Neutrophil (primary cell): ENCODE measurements around the gene PTDSS2.

Experiments used
- H3K27ac ChIP-seq: fragments of 200-600 bp; sonication (generic); 2 replicates; pipeline ENCODE4 v1.5.1; 2016; ENCODE audit warnings: mild to moderate bottlenecking, moderate library complexity
- H3K27me3 ChIP-seq: fragments of 200-600 bp; sonication (generic); 2 replicates; pipeline ENCODE4 v1.6.0; 2016; ENCODE audit warnings: mild to moderate bottlenecking
- H3K36me3 ChIP-seq: fragments of 200-600 bp; sonication (generic); 2 replicates; pipeline ENCODE4 v1.5.1; 2017
- H3K4me1 ChIP-seq, 2 experiments: fragments of 200-600 bp in 1 of 2; sonication (generic) in 1 of 2; 1 replicate in 1 of 2; 2 replicates in 1 of 2; pipeline versions ENCODE4 v1.5.1 to v1.6.1; 2013 to 2016; ENCODE audit warnings: low read depth in 1 of 2, low read length in 1 of 2, mild to moderate bottlenecking in 1 of 2, moderate library complexity in 1 of 2; ENCODE audit not compliant: control insufficient read depth in 1 of 2, insufficient read depth in 1 of 2
- H3K4me3 ChIP-seq, 2 experiments: fragments of 200-600 bp in 1 of 2; sonication (generic) in 1 of 2; 1 replicate in 1 of 2; 2 replicates in 1 of 2; pipeline ENCODE4 v1.5.1; 2013 to 2016; ENCODE audit warnings: low read depth in 1 of 2, low read length in 1 of 2, mild to moderate bottlenecking in 1 of 2, moderate library complexity in 1 of 2
- H3K9me3 ChIP-seq: fragments of 200-600 bp; sonication (generic); 2 replicates; pipeline ENCODE4 v1.5.1; 2016
- TF ChIP-seq, protein P1 (sequence below): fragments of 200-600 bp; sonication (generic); IDR thresholded peaks from 2 replicates; pipeline ENCODE4 v1.5.1; 2016; ENCODE audit warnings: antibody characterized with exemption

PTDSS2 gene

DNA sequence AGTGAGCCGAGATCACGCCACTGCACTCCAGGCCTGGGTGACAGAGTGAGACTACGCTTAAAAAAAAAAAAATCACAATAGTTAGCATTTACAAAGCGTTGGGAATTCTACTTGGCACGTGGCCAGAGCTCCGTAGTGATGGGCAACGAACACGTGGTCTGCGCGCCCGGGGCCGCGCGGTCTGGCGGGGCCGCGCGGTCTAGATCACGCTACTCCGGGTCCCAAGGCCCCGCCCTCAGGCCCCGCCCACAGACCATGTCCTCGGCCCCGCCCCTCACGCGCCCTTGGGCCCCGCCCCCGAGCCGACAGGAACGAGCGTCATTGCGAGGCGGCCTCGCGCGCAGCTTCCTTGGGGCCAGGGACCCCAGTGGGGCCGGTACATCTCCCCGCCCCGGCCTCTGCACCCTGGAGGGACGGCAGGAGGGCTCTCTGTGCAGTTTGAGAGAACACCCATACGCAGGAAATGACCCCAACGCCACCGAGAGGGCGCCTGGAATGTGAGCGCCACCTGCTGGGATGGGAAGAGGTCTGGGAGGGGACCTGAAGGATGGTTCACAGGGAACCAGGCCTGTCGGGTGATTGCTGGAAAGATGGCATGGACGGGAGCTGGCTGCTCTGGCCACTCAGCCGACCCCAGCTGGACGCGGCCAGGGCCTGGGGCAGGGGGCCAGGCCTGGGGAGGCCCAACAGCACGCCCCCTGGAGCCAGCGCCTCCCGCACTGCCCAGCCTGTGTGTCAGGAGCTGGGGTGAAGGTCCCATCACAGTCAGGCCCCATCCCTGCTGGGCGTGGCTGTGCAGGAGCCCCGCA is 2.0 kb upstream of the PTDSS2 start:
- Histone ChIP-seq H3K9me3 (no peaks in the 10 kb centered on the region), H3K27ac (peak overlapping the region; percentile 90), H3K4me1 (peaks cover 28 to 34% of the 10 kb centered on the region in 2 experiments), H3K27me3 (peaks cover 52% of the 10 kb centered on the region), H3K36me3 (peaks cover 3% of the 10 kb centered on the region), H3K4me3 (peak overlapping the region; percentile 70 to 91)
- TF ChIP-seq, protein P1, sequence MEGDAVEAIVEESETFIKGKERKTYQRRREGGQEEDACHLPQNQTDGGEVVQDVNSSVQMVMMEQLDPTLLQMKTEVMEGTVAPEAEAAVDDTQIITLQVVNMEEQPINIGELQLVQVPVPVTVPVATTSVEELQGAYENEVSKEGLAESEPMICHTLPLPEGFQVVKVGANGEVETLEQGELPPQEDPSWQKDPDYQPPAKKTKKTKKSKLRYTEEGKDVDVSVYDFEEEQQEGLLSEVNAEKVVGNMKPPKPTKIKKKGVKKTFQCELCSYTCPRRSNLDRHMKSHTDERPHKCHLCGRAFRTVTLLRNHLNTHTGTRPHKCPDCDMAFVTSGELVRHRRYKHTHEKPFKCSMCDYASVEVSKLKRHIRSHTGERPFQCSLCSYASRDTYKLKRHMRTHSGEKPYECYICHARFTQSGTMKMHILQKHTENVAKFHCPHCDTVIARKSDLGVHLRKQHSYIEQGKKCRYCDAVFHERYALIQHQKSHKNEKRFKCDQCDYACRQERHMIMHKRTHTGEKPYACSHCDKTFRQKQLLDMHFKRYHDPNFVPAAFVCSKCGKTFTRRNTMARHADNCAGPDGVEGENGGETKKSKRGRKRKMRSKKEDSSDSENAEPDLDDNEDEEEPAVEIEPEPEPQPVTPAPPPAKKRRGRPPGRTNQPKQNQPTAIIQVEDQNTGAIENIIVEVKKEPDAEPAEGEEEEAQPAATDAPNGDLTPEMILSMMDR: peak; percentile 76

DNA sequence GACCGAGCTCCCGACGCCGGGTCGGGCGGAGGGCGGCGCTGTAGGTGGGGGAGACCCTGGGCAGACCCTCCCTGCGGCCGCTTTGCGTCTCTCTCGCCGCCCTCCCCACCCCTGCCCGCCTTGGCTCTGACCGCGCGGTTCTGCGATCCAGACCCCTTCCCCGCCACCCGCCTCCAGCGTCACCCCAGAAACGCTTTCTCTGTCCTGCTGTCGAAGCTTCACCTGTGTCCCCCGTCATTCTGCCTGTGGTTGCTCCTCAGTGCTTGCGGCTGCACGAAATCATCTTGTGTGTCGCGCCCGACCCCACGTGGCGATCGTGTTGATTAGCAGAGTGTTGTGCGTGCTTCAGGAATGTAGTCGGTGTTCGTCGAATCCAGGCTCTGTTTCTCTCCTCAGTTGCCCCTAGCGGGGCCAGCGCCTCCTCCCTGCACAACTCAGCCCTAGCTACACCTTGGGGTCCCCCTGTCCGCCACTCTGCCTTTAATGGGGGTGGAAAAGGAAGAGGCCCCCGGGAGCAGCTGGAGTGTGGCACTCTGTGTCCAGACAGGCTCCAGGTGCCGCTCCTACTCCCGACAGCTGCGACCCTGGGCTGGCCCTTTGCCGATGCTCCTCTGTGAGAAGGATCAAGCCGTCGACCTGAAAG is 851 bp downstream of the PTDSS2 start:
- peaks cover 28 to 34% of the 10 kb centered on the region in 2 experiments for H3K4me1 ChIP-seq
- TF ChIP-seq, protein P1: no peak
- no peaks in the 10 kb centered on the region for H3K9me3 ChIP-seq
- no peak overlapping the region for H3K27ac ChIP-seq
- H3K27me3 ChIP-seq: peaks cover 25% of the 10 kb centered on the region
- H3K4me3 ChIP-seq: peak overlapping the region; percentile 93 to 97
- peaks cover 15% of the 10 kb centered on the region for H3K36me3 ChIP-seq

DNA sequence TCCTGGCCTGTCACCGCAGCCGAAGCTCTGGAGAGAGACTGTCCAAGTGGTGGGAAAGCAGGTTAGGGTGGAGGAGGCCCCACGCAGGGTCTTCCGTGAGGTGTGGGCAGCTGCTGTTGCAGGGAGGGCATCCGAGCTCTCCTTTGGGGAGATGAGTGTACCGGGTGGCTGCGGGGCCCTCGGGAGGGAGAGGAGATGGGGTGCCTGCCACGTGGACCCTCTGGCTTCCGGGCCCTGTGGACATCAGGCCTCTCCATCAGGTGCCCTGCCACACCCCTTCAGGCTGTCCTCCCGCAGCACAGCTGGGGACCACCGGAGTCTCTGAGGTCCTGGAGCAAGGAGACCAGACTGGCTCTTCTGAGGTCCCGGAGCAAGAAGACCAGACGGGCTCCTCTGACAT is 1.7 kb downstream of the PTDSS2 start:
- no peak overlapping the region for H3K27ac ChIP-seq
- no peak overlapping the region for H3K4me3 ChIP-seq
- peaks cover 17% of the 10 kb centered on the region for H3K27me3 ChIP-seq
- peaks cover 15% of the 10 kb centered on the region for H3K36me3 ChIP-seq
- H3K9me3 ChIP-seq: no peaks in the 10 kb centered on the region
- TF ChIP-seq, protein P1: no peak
- peaks cover 28 to 34% of the 10 kb centered on the region in 2 experiments for H3K4me1 ChIP-seq

DNA sequence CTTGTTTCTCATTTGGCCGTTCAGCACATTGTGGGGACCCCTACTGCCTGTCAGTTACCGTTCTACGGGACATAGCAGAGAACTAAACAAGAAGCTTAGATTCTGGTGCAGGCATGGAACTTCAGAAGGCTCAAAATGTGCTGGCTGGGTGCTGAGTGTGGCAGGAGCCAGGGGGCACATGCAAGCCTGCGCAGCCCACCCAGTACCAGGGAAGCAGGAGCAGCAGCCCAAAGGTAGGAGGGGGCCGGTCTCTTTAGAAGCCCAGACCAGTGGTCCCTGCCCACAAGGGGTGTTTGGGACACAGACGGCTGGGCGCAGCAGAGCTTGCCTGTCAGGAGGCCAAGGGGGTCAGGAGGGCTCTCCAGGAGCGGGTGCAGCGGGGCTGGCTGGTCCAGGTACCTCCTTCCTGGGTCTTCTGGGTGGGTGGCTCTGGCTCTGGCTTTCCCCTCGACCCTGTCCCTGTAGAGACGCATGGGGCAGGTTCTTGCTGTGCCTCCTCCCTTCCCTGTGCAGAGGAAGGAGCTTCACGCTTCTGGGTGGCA is 2.2 kb downstream of the PTDSS2 start:
- Histone ChIP-seq H3K4me3 (no peak overlapping the region), H3K27me3 (peaks cover 13% of the 10 kb centered on the region), H3K36me3 (peaks cover 15% of the 10 kb centered on the region), H3K9me3 (no peaks in the 10 kb centered on the region), H3K27ac (no peak overlapping the region), H3K4me1 (peaks cover 28 to 34% of the 10 kb centered on the region in 2 experiments)
- TF ChIP-seq, protein P1: no peak

DNA sequence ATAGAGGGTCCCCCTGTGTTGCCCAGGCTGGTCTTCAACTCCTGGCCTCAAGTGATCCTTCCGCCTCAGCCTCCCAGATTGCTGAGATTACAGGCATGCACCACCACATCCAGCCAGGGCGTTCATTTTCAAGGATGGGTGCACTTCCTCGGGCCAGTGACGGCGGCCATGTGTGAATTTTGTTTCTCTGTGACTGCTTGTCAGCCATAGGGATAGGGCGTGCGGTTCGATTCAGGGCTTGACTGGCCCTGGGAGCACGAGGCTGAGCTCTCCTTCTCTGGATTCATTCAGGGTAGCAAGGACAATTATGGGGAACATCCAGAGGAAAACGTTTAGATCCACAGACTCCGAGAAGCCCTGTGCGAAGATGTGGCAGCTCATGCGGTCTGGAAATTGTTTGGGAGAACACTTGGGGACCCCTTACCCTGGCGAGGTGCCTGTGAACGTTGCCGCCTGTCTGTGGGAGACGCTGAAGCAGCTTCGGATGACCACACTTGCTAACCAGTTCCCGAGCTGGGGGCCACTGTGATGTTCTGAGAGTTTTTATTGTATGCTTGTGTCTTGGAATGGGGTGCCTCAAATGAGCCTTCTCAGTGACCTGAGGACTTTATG is 2.9 kb downstream of the PTDSS2 start:
- H3K4me3 ChIP-seq: no peak overlapping the region
- H3K27ac ChIP-seq: no peak overlapping the region
- peaks cover 15% of the 10 kb centered on the region for H3K36me3 ChIP-seq
- peaks cover 28 to 29% of the 10 kb centered on the region in 2 experiments for H3K4me1 ChIP-seq
- peaks cover 13% of the 10 kb centered on the region for H3K27me3 ChIP-seq
- TF ChIP-seq, protein P1: no peak
- H3K9me3 ChIP-seq: no peaks in the 10 kb centered on the region
